Effector CD4-positive, alpha-beta T cell (primary cell): ENCODE results near the gene DOK6.

ENCODE experiments used
- DNase-seq: peaks from one replicate; pipeline ENCODE4 v3.0.0-alpha.2; 2020

DOK6 gene

GRCh38 chr18:69444221-69444620 lies 43.5 kb downstream of the DOK6 start:
- DNase-seq: no peak

DNA sequence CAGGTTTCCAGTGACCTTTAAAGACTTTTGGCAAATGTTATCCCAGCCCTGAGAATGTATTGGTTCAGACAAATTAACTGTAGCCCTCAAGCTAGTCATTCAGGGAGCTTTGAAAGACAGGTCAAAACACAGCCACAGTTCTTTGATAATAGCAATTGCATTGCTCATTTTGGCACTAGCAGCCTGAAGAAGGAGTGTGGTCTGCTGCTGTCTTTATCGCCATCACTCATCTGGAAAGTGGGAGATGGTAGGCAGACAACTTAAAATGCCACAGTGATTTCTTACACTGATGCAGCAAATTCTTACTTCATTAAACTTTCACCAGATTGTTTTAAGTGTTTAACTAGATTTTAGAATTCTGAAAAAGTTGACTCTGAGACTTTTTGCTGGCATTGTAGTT lies 47.2 kb downstream of the DOK6 start:
- no peak for DNase-seq

DNA sequence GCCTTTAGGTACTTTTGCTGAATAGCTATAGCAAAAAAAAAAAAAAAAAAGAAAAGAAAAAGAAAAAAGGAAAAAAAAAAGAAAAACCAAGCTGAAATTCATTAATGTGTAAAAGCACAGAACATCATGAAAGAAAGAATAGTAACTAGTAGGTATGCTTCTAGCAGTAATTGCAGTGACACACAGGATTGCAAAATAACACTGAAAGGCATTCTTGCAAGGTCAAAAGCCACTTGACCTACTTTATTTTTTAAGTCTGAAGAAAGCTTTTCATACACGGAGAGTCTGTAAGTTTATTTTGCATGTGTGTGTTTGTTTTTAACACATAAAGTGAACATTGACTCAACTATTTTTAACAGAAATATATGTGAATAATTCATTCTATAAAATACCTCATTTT lies 54.4 kb downstream of the DOK6 start:
- DNase-seq: no peak

DNA sequence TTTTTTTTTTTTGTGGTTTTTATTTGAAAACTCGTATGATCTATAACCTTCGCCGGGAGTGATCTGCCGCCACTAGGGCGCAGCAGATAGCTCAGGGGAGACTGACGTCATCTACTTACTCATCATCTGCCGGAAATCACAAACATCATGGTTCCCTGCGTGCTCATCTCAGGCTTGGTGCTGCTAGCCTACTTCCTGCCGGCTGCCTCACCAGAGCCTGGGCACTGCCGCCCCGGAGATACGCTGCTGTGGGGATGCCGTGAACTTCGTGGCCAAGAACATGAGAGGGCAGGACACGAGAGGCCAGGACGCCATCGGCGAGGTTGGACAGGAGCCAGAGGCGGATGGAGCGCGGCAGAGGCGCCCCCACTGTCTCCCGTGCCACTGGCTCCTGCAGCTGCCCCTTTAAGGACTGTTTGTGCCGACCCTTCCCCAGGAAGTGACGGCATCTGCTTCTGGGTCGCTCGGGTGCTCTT lies 68.8 kb downstream of the DOK6 start:
- DNase-seq: no peak

DNA sequence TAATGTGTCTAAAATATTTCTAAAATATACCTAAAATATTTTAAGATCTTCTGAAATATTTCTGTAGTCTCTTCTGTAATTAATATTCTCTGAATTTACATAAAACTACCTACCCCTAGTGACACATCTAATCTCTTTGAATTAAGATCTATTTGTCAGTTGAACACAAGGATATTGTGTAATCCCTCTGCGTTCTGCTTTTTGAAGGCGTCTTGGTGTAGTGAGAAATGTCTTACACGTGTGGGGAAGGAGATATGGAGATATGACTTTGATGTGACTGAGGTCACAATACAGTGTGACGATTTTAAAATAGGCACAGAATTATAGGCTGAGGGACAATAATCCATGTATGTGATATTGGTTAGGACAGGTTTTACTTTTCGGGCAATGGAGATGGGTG lies 79.8 kb downstream of the DOK6 start:
- DNase-seq: no peak

GRCh38 chr18:69483574-69483973 lies 82.9 kb downstream of the DOK6 start:
- DNase-seq: no peak

DNA sequence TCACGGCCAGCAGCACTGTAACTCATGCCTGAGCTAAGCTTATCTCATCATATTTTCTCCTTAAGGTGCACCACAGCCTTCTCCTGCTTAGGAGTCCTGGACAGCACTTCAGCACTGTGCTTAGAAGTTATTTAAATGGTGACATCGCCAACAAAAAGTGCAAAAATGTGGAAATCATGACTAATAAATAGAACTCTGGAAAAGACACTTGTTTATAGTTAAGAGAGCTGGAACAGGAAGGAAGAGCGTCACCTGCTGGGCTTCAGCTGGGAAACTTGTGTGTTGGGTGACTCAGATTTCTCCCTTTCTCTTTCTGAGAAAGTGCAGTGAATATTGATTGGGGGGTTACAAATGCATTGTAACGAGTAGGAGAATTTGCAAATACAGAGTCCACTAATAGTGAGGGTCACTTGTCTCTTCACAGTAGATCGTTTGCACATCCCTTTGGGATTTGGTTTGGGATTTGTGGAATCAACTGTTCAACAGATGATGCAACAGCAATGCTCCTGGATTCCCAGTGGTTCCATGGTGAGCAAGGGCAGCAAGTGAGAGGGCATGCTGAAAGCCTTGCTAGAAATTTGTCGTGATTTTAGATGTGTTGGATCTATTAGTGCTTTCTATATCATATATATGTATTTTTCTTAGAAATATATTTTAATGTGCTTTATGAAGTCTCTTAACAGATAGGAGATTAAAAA lies 84.2 kb downstream of the DOK6 start:
- no peak for DNase-seq

GRCh38 chr18:69487488-69488394 lies 87.1 kb downstream of the DOK6 start:
- no peak for DNase-seq

- no peak for DNase-seq
Observed at GRCh38 chr18:69490072-69490471, 89.4 kb downstream of the DOK6 start.

GRCh38 chr18:69490813-69491212 lies 90.1 kb downstream of the DOK6 start:
- no peak for DNase-seq

DNA sequence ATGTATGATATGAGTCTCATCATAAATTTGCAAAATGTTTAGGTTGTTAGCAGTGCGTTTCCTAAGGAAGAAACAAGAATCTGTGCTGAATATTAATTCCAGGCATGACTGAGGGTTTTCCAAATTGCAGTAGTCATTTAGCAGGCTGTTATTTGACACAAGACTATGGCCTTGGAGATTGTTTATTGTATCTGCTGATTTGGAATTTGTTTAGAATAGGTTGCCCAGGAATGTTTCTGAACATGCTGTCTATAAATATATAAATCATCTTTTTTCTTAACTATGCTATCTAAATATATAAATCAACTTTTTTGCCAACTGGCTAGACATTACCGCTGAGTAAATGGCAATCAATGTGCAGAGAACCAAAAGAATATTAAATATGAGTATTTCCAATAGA lies 90.9 kb downstream of the DOK6 start:
- DNase-seq: no peak

DNA sequence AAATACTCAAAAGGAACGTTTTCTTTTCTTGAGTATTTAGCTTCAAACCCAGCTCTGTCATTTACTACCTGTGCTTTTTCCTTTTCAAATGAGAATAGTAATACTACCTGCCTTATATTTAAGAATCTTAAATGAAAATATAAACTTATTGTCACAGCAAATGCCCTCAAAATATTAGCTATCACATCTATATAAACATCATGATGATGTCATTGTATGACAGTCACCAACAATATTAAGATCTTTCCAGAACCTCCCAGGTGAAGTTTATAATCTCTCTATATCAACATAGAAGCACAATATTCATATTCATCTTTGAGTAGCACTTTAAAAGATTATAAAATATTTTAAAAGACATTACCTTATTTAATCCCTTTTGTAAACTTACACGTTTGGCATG lies 92.2 kb downstream of the DOK6 start:
- no peak for DNase-seq

DNA sequence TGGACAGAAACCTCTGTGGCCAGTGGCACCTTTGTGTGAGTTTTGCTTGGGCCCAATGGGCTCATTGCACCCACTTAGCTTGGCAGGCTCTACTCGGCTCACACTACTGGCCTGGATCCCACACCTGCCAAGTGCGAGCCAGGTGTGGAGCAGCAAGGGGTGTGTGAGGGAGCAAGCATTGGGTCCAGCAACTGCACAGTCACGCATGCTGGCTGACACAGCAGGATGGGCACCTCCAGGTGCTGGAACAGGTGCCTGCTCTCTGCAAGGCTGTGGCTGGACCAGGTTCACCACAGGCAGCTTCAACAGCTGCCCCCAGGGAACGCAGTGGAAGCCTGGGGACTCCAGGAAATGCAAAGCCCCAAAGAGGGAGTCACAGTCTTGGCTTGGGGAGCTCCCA lies 94.2 kb downstream of the DOK6 start:
- DNase-seq: no peak

DNA sequence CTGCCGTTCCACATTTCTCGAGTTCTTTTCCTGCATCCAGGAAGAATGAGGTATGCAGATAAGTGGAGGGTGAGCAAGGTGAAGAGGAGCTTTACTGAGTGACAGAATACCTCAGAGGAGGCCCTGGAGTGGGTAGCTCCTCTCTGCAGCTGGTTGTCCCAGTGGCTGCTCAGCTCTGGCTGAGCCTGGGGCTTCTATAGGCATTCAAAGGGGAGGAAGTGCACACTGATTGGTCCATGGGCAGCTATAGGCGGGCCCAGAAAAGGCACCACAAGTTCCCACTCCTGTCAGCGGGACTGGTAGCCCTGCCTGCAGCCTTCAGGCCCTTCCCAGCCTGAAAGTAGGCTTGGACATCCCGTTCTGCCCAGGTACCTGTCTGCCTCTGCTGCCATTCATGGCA lies 94.7 kb downstream of the DOK6 start:
- DNase-seq: no peak

DNA sequence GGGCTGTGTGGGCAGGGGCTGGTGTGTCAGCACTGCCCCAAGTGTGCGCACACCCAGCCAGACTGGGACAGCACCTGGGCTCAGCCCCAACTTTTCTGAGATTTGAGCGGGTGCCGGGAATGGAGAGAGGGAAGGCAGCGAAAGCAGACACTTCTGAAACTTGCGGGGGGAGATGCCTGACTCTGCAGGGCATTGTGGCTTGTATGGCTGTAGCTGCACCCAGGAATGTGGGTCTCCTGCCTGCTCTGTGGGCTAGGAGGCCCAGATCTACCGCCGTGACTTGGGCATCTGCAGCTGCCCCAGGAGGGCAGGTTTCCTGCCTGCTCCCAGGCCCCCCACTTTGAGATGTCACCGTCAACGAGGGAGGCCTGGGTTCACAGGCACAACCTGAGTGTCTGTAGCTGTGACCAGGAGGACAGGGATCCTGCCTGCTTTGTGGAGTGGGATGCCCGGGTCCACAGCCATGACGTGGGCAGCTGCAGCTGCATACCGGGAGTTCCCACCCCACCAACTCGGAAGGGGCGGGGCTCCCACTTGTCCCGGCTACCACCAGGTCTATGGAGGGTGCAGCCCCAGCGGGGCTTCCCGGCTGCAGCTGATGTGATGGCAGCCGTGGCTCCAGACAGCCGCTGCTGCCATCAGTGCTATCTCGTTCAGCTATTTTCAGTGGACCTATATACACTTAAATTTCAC lies 95.3 kb downstream of the DOK6 start:
- no peak for DNase-seq

DNA sequence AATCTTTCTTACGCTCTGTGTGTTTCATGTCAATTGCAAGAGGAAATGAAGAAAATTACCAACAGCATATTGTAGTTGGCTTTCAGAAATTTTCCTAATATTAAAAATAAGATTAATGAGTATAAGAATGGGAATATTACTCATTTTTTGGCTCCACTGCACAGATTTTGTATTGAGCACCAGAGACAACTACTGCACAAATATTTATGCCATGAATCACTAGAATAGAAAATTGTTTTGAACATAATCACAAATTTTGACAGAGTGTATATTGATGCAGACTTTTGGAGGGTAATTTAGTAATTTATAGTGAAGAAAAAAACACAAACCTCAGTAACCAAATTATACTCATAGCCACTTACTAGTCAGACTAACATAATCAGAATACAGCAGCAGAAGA lies 118.3 kb downstream of the DOK6 start:
- no peak for DNase-seq

GRCh38 chr18:69523582-69523981 lies 122.9 kb downstream of the DOK6 start:
- no peak for DNase-seq

GRCh38 chr18:69528435-69528834 lies 127.7 kb downstream of the DOK6 start:
- no peak for DNase-seq

GRCh38 chr18:69529151-69529550 lies 128.5 kb downstream of the DOK6 start:
- DNase-seq: no peak

DNA sequence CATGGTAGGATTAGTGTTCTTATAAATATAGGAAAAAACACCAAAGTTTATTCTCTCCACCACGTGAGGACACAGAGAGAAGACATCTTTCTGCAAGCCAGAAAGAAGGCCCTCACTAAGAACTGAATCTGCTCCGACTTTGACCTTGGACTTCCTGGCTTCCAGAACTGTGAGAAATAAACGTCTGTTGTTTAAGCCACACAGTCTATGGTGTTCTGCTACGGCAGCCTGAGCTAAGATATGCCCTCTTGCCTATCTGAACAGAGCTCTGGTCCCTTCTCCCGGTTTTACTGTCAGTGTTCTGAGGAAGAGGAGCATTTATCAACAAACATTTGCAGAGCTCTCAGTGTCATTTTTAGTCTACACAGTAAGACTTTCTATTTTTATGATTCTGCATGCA lies 131.3 kb downstream of the DOK6 start:
- DNase-seq: no peak

- no peak for DNase-seq
Observed at GRCh38 chr18:69537183-69537582, 136.5 kb downstream of the DOK6 start.

- DNase-seq: no peak
Observed at GRCh38 chr18:69538849-69539248, 138.2 kb downstream of the DOK6 start.

GRCh38 chr18:69539404-69539803 lies 138.7 kb downstream of the DOK6 start:
- DNase-seq: no peak

GRCh38 chr18:69556228-69556627 lies 155.5 kb downstream of the DOK6 start:
- no peak for DNase-seq
